HG03196 (cell line): Measurements from ENCODE around the gene ZNF43.
"Not testable (repeated sequence)": the region's sequence is repeated elsewhere in the genome, so short reads cannot be mapped to it uniquely, and the experiment has no call there.

Experiments
- ATAC-seq: cut with Tn5 transposase; IDR thresholded peaks from one replicate; pipeline ENCODE4 v1.9.1; 2021; ENCODE audit not compliant: unreplicated experiment

ZNF43 gene

GRCh38 chr19:21812448-21812847 lies 23.5 kb downstream of the ZNF43 start:
- ATAC-seq = no peak

- not testable (repeated sequence) for ATAC-seq
Observed at GRCh38 chr19:21808400-21809000, 27.5 kb downstream of the ZNF43 start.

GRCh38 chr19:21789466-21790085 lies 46.4 kb downstream of the ZNF43 start:
- no peak for ATAC-seq

- ATAC-seq = no peak
Observed at GRCh38 chr19:21786936-21787335, 49.0 kb downstream of the ZNF43 start.

- not testable (repeated sequence) for ATAC-seq
Observed at GRCh38 chr19:21775792-21776191, 60.2 kb downstream of the ZNF43 start.

- ATAC-seq = peak; percentile 91
Observed at GRCh38 chr19:21767065-21767800, 68.7 kb downstream of the ZNF43 start, which contains the start of gene ZNF100. Gene ZNF100, minus strand, starts transcription at chr19:21767579. Its CDS starts 150 bp downstream, at chr19:21767429.

- not testable (repeated sequence) for ATAC-seq
Observed at GRCh38 chr19:21766705-21767064, 69.3 kb downstream of the ZNF43 start.

- no peak for ATAC-seq
Observed at GRCh38 chr19:21765151-21765550, 70.8 kb downstream of the ZNF43 start.

- ATAC-seq = not testable (repeated sequence)
Observed at GRCh38 chr19:21761547-21761946, 74.4 kb downstream of the ZNF43 start.

GRCh38 chr19:21758296-21758695 lies 77.7 kb downstream of the ZNF43 start:
- no peak for ATAC-seq

GRCh38 chr19:21755555-21755954 lies 80.4 kb downstream of the ZNF43 start:
- not testable (repeated sequence) for ATAC-seq
